Cardiac fibroblast (primary cell): ENCODE data around the gene FOXK1.
A peak's percentile ranks its signal among the peaks of the same experiment; 100 is the strongest.

Experiments
- DNase-seq, 2 donors: peaks; one replicate each; pipeline versions ENCODE4 v3.0.0 to v3.0.0-alpha.2; 2010; ENCODE audit warnings: low read depth in 2 of 2
- H3K4me3 ChIP-seq, 2 donors: replicated peaks in 1 of 2; 1 replicate in 1 of 2; 2 replicates in 1 of 2; pipeline ENCODE4 v1.5.1; 2011; ENCODE audit warnings: low read depth in 2 of 2, low read length in 2 of 2, mild to moderate bottlenecking in 2 of 2, moderate library complexity in 1 of 2
- CTCF ChIP-seq: IDR thresholded peaks from one replicate; pipeline ENCODE4 v1.5.1; 2011; ENCODE audit warnings: low read depth, mild to moderate bottlenecking, low read length, inconsistent platforms

FOXK1 gene

GRCh38 chr7:4681886-4682620, at the start of gene FOXK1:
FOXK1 (plus strand) TSS chr7:4682295; CDS start chr7:4682309, 14 bp downstream.
- TF ChIP-seq CTCF: no peak
- peak within 1 kb of the TSS; percentile 89 to 90 for H3K4me3 ChIP-seq
- peak; percentile 60 to 82 for DNase-seq

- no peak overlapping the region for H3K4me3 ChIP-seq
- peak; percentile 50 to 81 for DNase-seq
- TF ChIP-seq CTCF: no peak
Measured at GRCh38 chr7:4633012-4633411, 49.1 kb upstream of the FOXK1 start.

GRCh38 chr7:4634166-4634565, 47.9 kb upstream of the FOXK1 start:
- no peak for TF ChIP-seq CTCF
- DNase-seq: peak; percentile 65 to 91
- H3K4me3 ChIP-seq: no peak overlapping the region

- H3K4me3 ChIP-seq: no peak overlapping the region
- no peak for TF ChIP-seq CTCF
- no peak for DNase-seq
Measured at GRCh38 chr7:4638781-4639575, 43.1 kb upstream of the FOXK1 start.

GRCh38 chr7:4641091-4641666, 40.9 kb upstream of the FOXK1 start:
- peak; percentile 6 for TF ChIP-seq CTCF
- no peak for DNase-seq
- H3K4me3 ChIP-seq: peak overlapping the region; percentile 50 to 56

GRCh38 chr7:4641667-4642467, 40.2 kb upstream of the FOXK1 start:
- TF ChIP-seq CTCF: peak; percentile 3
- DNase-seq: peak; percentile 95 to 97
- peak overlapping the region; percentile 62 to 68 for H3K4me3 ChIP-seq
